ENCODE results near the gene BRINP3.
"Not testable (repeated sequence)": the region's sequence is repeated elsewhere in the genome, so short reads cannot be mapped to it uniquely, and the experiment has no call there.

Gene BRINP3

DNA sequence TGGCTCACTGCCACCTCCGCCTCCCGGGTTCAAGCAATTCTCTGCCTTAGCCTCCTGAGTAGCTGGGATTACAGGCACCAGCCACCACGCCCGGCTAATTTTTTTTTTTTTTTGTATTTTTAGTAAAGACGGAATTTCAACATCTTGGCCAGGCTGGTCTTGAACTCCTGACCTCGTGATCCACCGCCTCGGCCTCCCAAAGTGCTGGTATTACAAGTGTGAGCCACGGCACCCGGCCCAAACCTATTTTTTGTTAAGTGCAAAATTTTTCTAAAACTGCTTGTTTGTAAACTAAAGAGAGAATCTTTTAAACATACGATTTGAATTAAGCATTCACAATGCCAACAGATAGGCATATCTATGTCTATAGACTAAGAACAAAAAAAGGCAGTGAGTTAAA lies 357.1 kb downstream of the BRINP3 start:
- not testable (repeated sequence) for H3K79me2 ChIP-seq (ENCODE audit: control insufficient read depth, insufficient read depth, low read length, poor library complexity); H3K23ac ChIP-seq (ENCODE audit: low read length); H3K79me1 ChIP-seq (ENCODE audit: low read length); H4K12ac ChIP-seq (ENCODE audit: low read depth, low read length); H2AFZ ChIP-seq (ENCODE audit: insufficient read depth, low read length, poor library complexity); H3K27me3 ChIP-seq (ENCODE audit: insufficient read depth, low read length); H3K36me3 ChIP-seq (ENCODE audit: control insufficient read depth in 1 of 2, insufficient read depth in 2 of 2, low read length in 2 of 2); H4K8ac ChIP-seq (ENCODE audit: low read depth, low read length); H2BK120ac ChIP-seq (ENCODE audit: insufficient read depth, low read length, poor library complexity); H3K14ac ChIP-seq (ENCODE audit: low read length); H2AK5ac ChIP-seq (ENCODE audit: low read length); H3K9me3 ChIP-seq (ENCODE audit: insufficient read depth, low read depth, low read length); H2BK12ac ChIP-seq (ENCODE audit: low read length); H2BK5ac ChIP-seq (ENCODE audit: low read depth, low read length, poor library complexity); H3K27ac ChIP-seq (ENCODE audit: low read depth, low read length); H3K9ac ChIP-seq (ENCODE audit: low read length); H3K4ac ChIP-seq (ENCODE audit: low read depth, low read length); DNase-seq; H4K91ac ChIP-seq (ENCODE audit: low read depth, low read length); H3K4me2 ChIP-seq (ENCODE audit: low read length); H3K18ac ChIP-seq (ENCODE audit: low read length); H3K4me1 ChIP-seq (ENCODE audit: control insufficient read depth in 1 of 2, insufficient read depth in 2 of 2, low read length in 2 of 2); H3K4me3 ChIP-seq (ENCODE audit: low read depth, low read length)
- WGBS (ENCODE audit: extremely low coverage, insufficient coverage, insufficient read length): no CpG with 5 or more reads among the region's 11 CpGs

DNA sequence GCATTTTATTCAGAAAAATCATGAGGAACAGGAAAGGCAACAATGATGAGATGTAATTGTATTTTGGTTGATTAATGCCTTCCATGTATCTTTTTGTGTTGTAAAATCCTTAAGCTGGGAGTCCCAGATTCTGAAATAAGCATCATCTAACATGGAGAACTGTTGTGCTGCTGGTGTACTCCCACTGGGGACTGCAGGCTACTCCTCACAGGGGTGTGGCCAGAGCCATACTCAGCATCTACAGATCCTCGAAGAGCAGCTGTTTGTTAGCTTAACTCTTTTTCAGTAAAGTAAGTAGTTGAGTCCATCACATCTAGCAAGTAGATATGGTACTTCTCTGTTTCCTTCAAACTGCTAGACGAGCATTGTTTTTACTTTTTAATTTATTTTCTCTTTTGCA lies 358.0 kb downstream of the BRINP3 start:
- H3K27ac ChIP-seq (ENCODE audit: low read depth, low read length): no peak overlapping the region
- no CpG with 5 or more reads among the region's 2 CpGs for WGBS (ENCODE audit: extremely low coverage, insufficient coverage, insufficient read length)
- no peaks in the 10 kb centered on the region for H3K27me3 ChIP-seq (ENCODE audit: insufficient read depth, low read length)
- H2BK120ac ChIP-seq (ENCODE audit: insufficient read depth, low read length, poor library complexity): no peak overlapping the region
- no peak overlapping the region for H3K18ac ChIP-seq (ENCODE audit: low read length)
- H3K4ac ChIP-seq (ENCODE audit: low read depth, low read length): no peak overlapping the region
- H4K8ac ChIP-seq (ENCODE audit: low read depth, low read length): no peak overlapping the region
- H3K23ac ChIP-seq (ENCODE audit: low read length): no peak overlapping the region
- H3K36me3 ChIP-seq (ENCODE audit: control insufficient read depth in 1 of 2, insufficient read depth in 2 of 2, low read length in 2 of 2): no peaks in the 10 kb centered on the region
- H3K9me3 ChIP-seq (ENCODE audit: insufficient read depth, low read depth, low read length): no peaks in the 10 kb centered on the region
- H4K12ac ChIP-seq (ENCODE audit: low read depth, low read length): no peak overlapping the region
- H3K4me2 ChIP-seq (ENCODE audit: low read length): no peak overlapping the region
- no peak overlapping the region for H3K4me3 ChIP-seq (ENCODE audit: low read depth, low read length)
- no peak overlapping the region for H3K14ac ChIP-seq (ENCODE audit: low read length)
- H2BK12ac ChIP-seq (ENCODE audit: low read length): no peak overlapping the region
- H2BK5ac ChIP-seq (ENCODE audit: low read depth, low read length, poor library complexity): no peak overlapping the region
- no peaks in the 10 kb centered on the region for H3K79me1 ChIP-seq (ENCODE audit: low read length)
- no peak overlapping the region for H3K9ac ChIP-seq (ENCODE audit: low read length)
- DNase-seq: no peak
- no peaks in the 10 kb centered on the region for H3K79me2 ChIP-seq (ENCODE audit: control insufficient read depth, insufficient read depth, low read length, poor library complexity)
- no peak overlapping the region for H2AFZ ChIP-seq (ENCODE audit: insufficient read depth, low read length, poor library complexity)
- no peak overlapping the region for H4K91ac ChIP-seq (ENCODE audit: low read depth, low read length)
- no peaks in the 10 kb centered on the region for H3K4me1 ChIP-seq (ENCODE audit: control insufficient read depth in 1 of 2, insufficient read depth in 2 of 2, low read length in 2 of 2)
- H2AK5ac ChIP-seq (ENCODE audit: low read length): no peak overlapping the region

DNA sequence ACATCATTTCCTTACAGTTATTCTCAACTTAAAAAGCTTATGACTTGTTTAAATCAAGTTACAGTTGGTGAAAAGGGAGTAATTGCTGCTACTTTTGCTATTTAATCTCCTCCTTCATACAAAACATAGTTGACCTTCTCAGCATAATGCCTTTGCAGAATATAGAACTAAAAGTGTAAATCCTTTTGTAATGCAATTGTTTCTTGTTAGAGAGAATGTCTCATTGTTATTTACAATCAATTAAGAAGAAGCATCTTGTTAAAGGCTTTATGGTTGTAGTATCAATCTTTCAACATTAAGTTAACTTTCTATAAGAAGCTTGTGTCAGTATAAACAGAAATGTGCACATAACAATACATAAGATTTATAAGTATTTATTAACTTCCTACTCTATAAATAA lies 360.7 kb downstream of the BRINP3 start:
- no peaks in the 10 kb centered on the region for H3K4me1 ChIP-seq (ENCODE audit: control insufficient read depth in 1 of 2, insufficient read depth in 2 of 2, low read length in 2 of 2)
- no peaks in the 10 kb centered on the region for H3K9me3 ChIP-seq (ENCODE audit: insufficient read depth, low read depth, low read length)
- no peak overlapping the region for H3K4me3 ChIP-seq (ENCODE audit: low read depth, low read length)
- no peaks in the 10 kb centered on the region for H3K79me1 ChIP-seq (ENCODE audit: low read length)
- H2BK120ac ChIP-seq (ENCODE audit: insufficient read depth, low read length, poor library complexity): no peak overlapping the region
- H4K91ac ChIP-seq (ENCODE audit: low read depth, low read length): no peak overlapping the region
- no peak overlapping the region for H4K12ac ChIP-seq (ENCODE audit: low read depth, low read length)
- H3K14ac ChIP-seq (ENCODE audit: low read length): no peak overlapping the region
- no peak overlapping the region for H3K9ac ChIP-seq (ENCODE audit: low read length)
- no peaks in the 10 kb centered on the region for H3K79me2 ChIP-seq (ENCODE audit: control insufficient read depth, insufficient read depth, low read length, poor library complexity)
- no peak for DNase-seq
- H3K27ac ChIP-seq (ENCODE audit: low read depth, low read length): no peak overlapping the region
- no peak overlapping the region for H3K4ac ChIP-seq (ENCODE audit: low read depth, low read length)
- no peak overlapping the region for H3K23ac ChIP-seq (ENCODE audit: low read length)
- no peaks in the 10 kb centered on the region for H3K27me3 ChIP-seq (ENCODE audit: insufficient read depth, low read length)
- no peak overlapping the region for H3K18ac ChIP-seq (ENCODE audit: low read length)
- no peak overlapping the region for H2BK5ac ChIP-seq (ENCODE audit: low read depth, low read length, poor library complexity)
- no peak overlapping the region for H2BK12ac ChIP-seq (ENCODE audit: low read length)
- no peak overlapping the region for H3K4me2 ChIP-seq (ENCODE audit: low read length)
- no peak overlapping the region for H4K8ac ChIP-seq (ENCODE audit: low read depth, low read length)
- H2AK5ac ChIP-seq (ENCODE audit: low read length): no peak overlapping the region
- no peaks in the 10 kb centered on the region for H3K36me3 ChIP-seq (ENCODE audit: control insufficient read depth in 1 of 2, insufficient read depth in 2 of 2, low read length in 2 of 2)
- no peak overlapping the region for H2AFZ ChIP-seq (ENCODE audit: insufficient read depth, low read length, poor library complexity)

DNA sequence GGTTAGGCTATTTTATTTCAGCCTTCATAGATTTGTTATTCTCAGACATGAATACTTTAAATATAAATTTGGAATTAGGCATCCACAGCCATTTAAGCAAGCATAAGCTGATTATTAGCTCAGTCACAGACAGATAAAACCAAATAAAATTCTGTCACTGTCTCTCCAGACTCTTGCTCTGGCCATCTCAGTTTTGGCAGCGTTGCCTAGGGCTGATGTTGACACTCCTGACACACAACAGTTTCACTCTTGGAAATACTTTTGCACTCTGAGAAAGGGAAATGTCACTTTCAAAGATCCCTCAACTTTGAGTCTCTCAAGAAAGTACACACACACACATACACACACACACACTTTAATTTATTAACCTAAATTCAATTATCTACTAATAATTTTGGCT lies 372.7 kb downstream of the BRINP3 start:
- Histone ChIP-seq H3K4me3 (ENCODE audit: low read depth, low read length) (no peak overlapping the region), H3K4me1 (ENCODE audit: control insufficient read depth in 1 of 2, insufficient read depth in 2 of 2, low read length in 2 of 2) (no peaks in the 10 kb centered on the region), H3K79me1 (ENCODE audit: low read length) (no peaks in the 10 kb centered on the region), H3K14ac (ENCODE audit: low read length) (no peak overlapping the region), H4K12ac (ENCODE audit: low read depth, low read length) (no peak overlapping the region), H3K4ac (ENCODE audit: low read depth, low read length) (no peak overlapping the region), H3K36me3 (ENCODE audit: control insufficient read depth in 1 of 2, insufficient read depth in 2 of 2, low read length in 2 of 2) (no peaks in the 10 kb centered on the region), H3K4me2 (ENCODE audit: low read length) (no peak overlapping the region), H4K91ac (ENCODE audit: low read depth, low read length) (no peak overlapping the region), H3K23ac (ENCODE audit: low read length) (no peak overlapping the region), H3K18ac (ENCODE audit: low read length) (no peak overlapping the region), H3K27ac (ENCODE audit: low read depth, low read length) (no peak overlapping the region), H3K9me3 (ENCODE audit: insufficient read depth, low read depth, low read length) (no peaks in the 10 kb centered on the region), H3K9ac (ENCODE audit: low read length) (no peak overlapping the region), H3K27me3 (ENCODE audit: insufficient read depth, low read length) (no peaks in the 10 kb centered on the region), H2AFZ (ENCODE audit: insufficient read depth, low read length, poor library complexity) (no peak overlapping the region), H3K79me2 (ENCODE audit: control insufficient read depth, insufficient read depth, low read length, poor library complexity) (no peaks in the 10 kb centered on the region), H4K8ac (ENCODE audit: low read depth, low read length) (no peak overlapping the region), H2BK5ac (ENCODE audit: low read depth, low read length, poor library complexity) (no peak overlapping the region), H2BK120ac (ENCODE audit: insufficient read depth, low read length, poor library complexity) (no peak overlapping the region), H2AK5ac (ENCODE audit: low read length) (no peak overlapping the region), H2BK12ac (ENCODE audit: low read length) (no peak overlapping the region)
- WGBS (ENCODE audit: extremely low coverage, insufficient coverage, insufficient read length): no CpG with 5 or more reads among the region's 1 CpG
- no peak for DNase-seq

Measured in trophoblast cell (in vitro differentiated cells and primary cell).